DOHH2 (cell line): Measurements from ENCODE around the gene BICRA.

ENCODE experiments used
- CTCF ChIP-seq: fragments of 200-600 bp; sonication (generic); IDR thresholded peaks from one replicate; pipeline ENCODE4 v1.5.1; 2014; ENCODE audit warnings: antibody characterized with exemption, mild to moderate bottlenecking, low read depth, low read length; ENCODE audit not compliant: poor library complexity, severe bottlenecking
- EZH2phosphoT487 ChIP-seq: fragments of 200-600 bp; sonication (generic); IDR thresholded peaks from 2 replicates; pipeline ENCODE4 v1.6.1; 2017; ENCODE audit warnings: borderline replicate concordance, mild to moderate bottlenecking, antibody characterized with exemption, low read length, moderate library complexity, mixed read lengths

DNA sequence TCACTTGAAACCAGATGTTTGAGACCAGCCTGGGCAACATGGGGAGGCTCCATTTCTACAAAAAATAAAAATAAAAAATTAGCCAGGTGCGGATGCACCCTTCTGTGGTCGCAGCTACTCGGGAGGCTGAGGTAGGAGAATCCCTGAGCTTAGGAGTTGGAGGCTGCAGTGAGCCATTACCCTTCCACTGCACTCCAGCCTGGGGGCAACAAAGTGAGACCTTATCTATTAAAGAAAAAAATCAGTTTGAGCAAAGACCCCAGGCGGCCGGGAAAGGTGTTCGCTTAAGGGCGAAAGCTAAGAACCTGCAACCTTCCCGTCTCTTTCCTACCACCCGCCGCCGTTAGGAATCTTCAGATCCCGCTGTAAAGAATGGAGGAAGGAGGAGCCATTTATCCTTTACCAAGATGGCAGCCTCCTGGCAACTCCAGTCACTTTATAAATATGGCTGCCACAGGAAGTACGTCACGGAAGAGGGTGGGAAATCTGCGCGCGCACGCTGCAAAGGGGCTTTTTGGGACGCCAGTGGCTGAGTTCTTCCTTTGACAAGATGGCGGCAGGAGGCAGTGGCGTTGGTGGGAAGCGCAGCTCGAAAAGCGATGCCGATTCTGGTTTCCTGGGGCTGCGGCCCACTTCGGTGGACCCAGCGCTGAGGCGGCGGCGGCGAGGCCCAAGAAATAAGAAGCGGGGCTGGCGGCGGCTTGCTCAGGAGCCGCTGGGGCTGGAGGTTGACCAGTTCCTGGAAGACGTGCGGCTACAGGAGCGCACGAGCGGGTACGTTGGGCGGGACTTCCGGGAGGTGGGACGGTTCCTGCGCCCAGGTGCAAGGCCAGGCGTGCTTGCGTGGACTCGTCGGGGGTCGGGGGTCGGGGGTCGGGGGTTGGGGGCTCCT, 136.3 kb downstream of the BICRA start, which contains the start of gene NOP53:
- TF ChIP-seq CTCF (no peak), EZH2phosphoT487 (no peak)
